GM21515 (cell line): ENCODE data around the gene UCP3.

Source experiments
- ATAC-seq: cut with Tn5 transposase; IDR thresholded peaks from one replicate; pipeline ENCODE4 v1.9.1; 2021; ENCODE audit not compliant: unreplicated experiment

Gene UCP3

GRCh38 chr11:73978576-73979086, 30.3 kb downstream of the UCP3 start:
- no peak for ATAC-seq

- ATAC-seq, result no peak
Observed at GRCh38 chr11:73977856-73978519, 30.9 kb downstream of the UCP3 start.

- no peak for ATAC-seq
Observed at GRCh38 chr11:73976451-73977151, 32.3 kb downstream of the UCP3 start.

- ATAC-seq, result no peak
Observed at GRCh38 chr11:73975479-73975757, 33.5 kb downstream of the UCP3 start.

- ATAC-seq, result no peak
Observed at GRCh38 chr11:73974604-73975478, 34.0 kb downstream of the UCP3 start.

GRCh38 chr11:73972620-73973449, 36.0 kb downstream of the UCP3 start:
- ATAC-seq, result no peak

GRCh38 chr11:73972187-73972586, 36.7 kb downstream of the UCP3 start:
- no peak for ATAC-seq

GRCh38 chr11:73971175-73971719, 37.6 kb downstream of the UCP3 start:
- ATAC-seq, result no peak

- no peak for ATAC-seq
Observed at GRCh38 chr11:73969991-73970800, 38.7 kb downstream of the UCP3 start.

GRCh38 chr11:73969091-73969490, 39.8 kb downstream of the UCP3 start:
- no peak for ATAC-seq

GRCh38 chr11:73968356-73968966, 40.4 kb downstream of the UCP3 start:
- ATAC-seq, result no peak

GRCh38 chr11:73965764-73966121, 43.1 kb downstream of the UCP3 start:
- no peak for ATAC-seq

GRCh38 chr11:73965076-73965763, 43.7 kb downstream of the UCP3 start:
- no peak for ATAC-seq

- ATAC-seq, result no peak
Observed at GRCh38 chr11:73963861-73964260, 45.0 kb downstream of the UCP3 start.

GRCh38 chr11:73962101-73962705, 46.7 kb downstream of the UCP3 start:
- no peak for ATAC-seq

GRCh38 chr11:73961321-73961720, 47.6 kb downstream of the UCP3 start:
- no peak for ATAC-seq

- no peak for ATAC-seq
Observed at GRCh38 chr11:73958521-73959141, 50.3 kb downstream of the UCP3 start.
